CD8-positive, alpha-beta memory T cell (primary cell): ENCODE data around the gene LMNB1. TPM values are rescaled to one million over a fixed set of nuclear protein-coding genes. Genes with fewer than 3 reads are reported as not detected.
"Not testable (repeated sequence)": the region's sequence is repeated elsewhere in the genome, so short reads cannot be mapped to it uniquely, and the experiment has no call there.

Experiments used
- CTCF ChIA-PET: fragments of 350-600 bp; sonication (Branson Sonifier 250); formaldehyde crosslinking; loops from one replicate; lab custom pipeline; 2021; ENCODE audit warnings: antibody characterized with exemption; lab: Charles Lee
- POLR2A ChIA-PET: fragments of 350-600 bp; sonication (Branson Sonifier 250); formaldehyde crosslinking; loops from one replicate; lab custom pipeline; 2021; ENCODE audit warnings: antibody characterized with exemption; lab: Charles Lee
- DNase-seq, 5 donors: peaks; one replicate each; pipeline versions ENCODE4 v3.0.0 to v3.0.0-alpha.2; 2020 to 2022; ENCODE audit warnings: mixed read lengths in 1 of 5
- H3K27ac ChIP-seq: one replicate; pipeline ENCODE4 v1.7.0; 2013; ENCODE audit warnings: low read depth, mild to moderate bottlenecking, low read length, moderate library complexity
- H3K27me3 ChIP-seq: 2 replicates; pipeline ENCODE4 v1.7.0; 2013; ENCODE audit warnings: low read length, mild to moderate bottlenecking; ENCODE audit not compliant: insufficient read depth, poor library complexity, severe bottlenecking
- H3K36me3 ChIP-seq: 2 replicates; pipeline ENCODE4 v1.7.0; 2013; ENCODE audit warnings: mild to moderate bottlenecking, low read length, moderate library complexity; ENCODE audit not compliant: insufficient read depth
- H3K4me1 ChIP-seq: 2 replicates; pipeline ENCODE4 v1.7.0; 2013; ENCODE audit warnings: mild to moderate bottlenecking, low read length, moderate library complexity; ENCODE audit not compliant: insufficient read depth
- H3K4me3 ChIP-seq: 2 replicates; pipeline ENCODE4 v1.7.0; 2013; ENCODE audit warnings: mild to moderate bottlenecking, low read length
- H3K9me3 ChIP-seq: 2 replicates; pipeline ENCODE4 v1.7.0; 2013; ENCODE audit warnings: mild to moderate bottlenecking, low read length
- H3K27ac Mint-ChIP-seq, 8 donors: one replicate each; pipeline ENCODE4 v1.8.0; 2020 to 2021; ENCODE audit warnings: mixed read lengths in 8 of 8, mild to moderate bottlenecking in 6 of 8, inconsistent platforms in 3 of 8, moderate library complexity in 3 of 8
- H3K27me3 Mint-ChIP-seq, 2 donors: one replicate each; pipeline ENCODE4 v1.8.0; 2020 to 2021; ENCODE audit warnings: mixed read lengths in 2 of 2, mild to moderate bottlenecking in 1 of 2, moderate library complexity in 1 of 2
- H3K36me3 Mint-ChIP-seq, 3 donors: one replicate each; pipeline ENCODE4 v1.8.0; 2020 to 2021; ENCODE audit warnings: mixed read lengths in 3 of 3, inconsistent platforms in 1 of 3, mild to moderate bottlenecking in 1 of 3
- H3K4me1 Mint-ChIP-seq, 3 donors: one replicate each; pipeline ENCODE4 v1.8.0; 2020 to 2021; ENCODE audit warnings: mixed read lengths in 3 of 3, inconsistent platforms in 1 of 3, mild to moderate bottlenecking in 1 of 3
- H3K4me3 Mint-ChIP-seq, 7 donors: one replicate each; pipeline ENCODE4 v1.8.0; 2020 to 2021; ENCODE audit warnings: mixed read lengths in 7 of 7, mild to moderate bottlenecking in 6 of 7, moderate library complexity in 4 of 7, inconsistent platforms in 2 of 7
- H3K9me3 Mint-ChIP-seq, 5 donors: one replicate each; pipeline ENCODE4 v1.8.0; 2020 to 2022; ENCODE audit warnings: mixed read lengths in 5 of 5, mild to moderate bottlenecking in 3 of 5, moderate library complexity in 2 of 5, inconsistent platforms in 1 of 5
- polyA plus RNA-seq: library from polyadenylated mRNA; unstranded; fragments of 300-500 nt; fragmentation: Illumina TruSeq; gene quantifications from one replicate; pipeline ENCODE4 v1.2.3, GENCODE V29; 2021
- total RNA-seq, 2 experiments: library from RNA; stranded (reverse); gene quantifications; one replicate each; pipeline ENCODE4 v1.2.3, GENCODE V29; 2021

Gene LMNB1
- total and polyA plus RNA-seq, 3 experiments from 2014 or later: 7.5 to 178 (median 172) TPM

- peaks cover 0 to 3% (median 0%) of the 10 kb centered on the region in 5 donors for H3K9me3 Mint-ChIP-seq
- no peak overlapping the region for H3K4me3 ChIP-seq
- H3K27ac Mint-ChIP-seq: peak overlapping the region; percentile 74 to 95 (median 92)
- H3K4me3 Mint-ChIP-seq: peak overlapping the region; percentile 77 to 92 (median 86)
- DNase-seq: no peak
- H3K36me3 Mint-ChIP-seq: peaks cover 1 to 9% (median 3%) of the 10 kb centered on the region in 3 donors
- ChIA-PET POLR2A (interaction anchor here (2.2 to 2.4 kb wide), 2 partner anchors 41 to 75 kb away, joined by 5 to 24 read pairs; partner anchors contain the start of gene LMNB1), CTCF (interaction anchor here (1.0 to 2.4 kb wide), 3 partner anchors 11 to 75 kb away, joined by 3 to 13 read pairs (median 3); partner anchors contain the start of gene LMNB1)
- H3K4me1 ChIP-seq: peaks cover 34% of the 10 kb centered on the region
- H3K4me1 Mint-ChIP-seq: peaks cover 42 to 46% (median 46%) of the 10 kb centered on the region in 3 donors
- H3K36me3 ChIP-seq: no peaks in the 10 kb centered on the region
- no peaks in the 10 kb centered on the region for H3K27me3 ChIP-seq
- no peaks in the 10 kb centered on the region for H3K27me3 Mint-ChIP-seq
- H3K27ac ChIP-seq: no peak overlapping the region
- H3K9me3 ChIP-seq: no peaks in the 10 kb centered on the region
Observed at GRCh38 chr5:126852841-126853271, 75.9 kb downstream of the LMNB1 start.

GRCh38 chr5:126853541-126854307, 76.8 kb downstream of the LMNB1 start:
- peaks cover 34% of the 10 kb centered on the region for H3K4me1 ChIP-seq
- H3K27ac Mint-ChIP-seq: peak overlapping the region; percentile 78 to 95 (median 90)
- ChIA-PET POLR2A (interaction anchor here (1.0 to 2.4 kb wide), 3 partner anchors 8 to 76 kb away, joined by 3 to 24 read pairs (median 5); partner anchors contain the start of gene LMNB1), CTCF (interaction anchor here (1.0 to 2.4 kb wide), 3 partner anchors 18 to 76 kb away, joined by 3 to 13 read pairs (median 4); partner anchors contain the start of gene LMNB1)
- H3K9me3 Mint-ChIP-seq, H3K36me3 ChIP-seq, H3K9me3 ChIP-seq, H3K27me3 Mint-ChIP-seq, H3K36me3 Mint-ChIP-seq, H3K27me3 ChIP-seq: not testable (repeated sequence)
- H3K4me1 Mint-ChIP-seq: peaks cover 42 to 46% (median 46%) of the 10 kb centered on the region in 3 donors
- DNase-seq: peak in 4 of 5 donors; percentile 10 to 63 (median 49)
- peak overlapping the region; percentile 14 for H3K4me3 ChIP-seq
- peak overlapping the region; percentile 77 to 92 (median 86) for H3K4me3 Mint-ChIP-seq
- peak overlapping the region; percentile 29 for H3K27ac ChIP-seq

- CTCF ChIA-PET: interaction anchor here (1.6 to 2.4 kb wide), 2 partner anchors 23 to 77 kb away, joined by 4 to 13 read pairs; partner anchors contain the start of gene LMNB1
- H3K4me3 ChIP-seq: no peak overlapping the region
- H3K9me3 Mint-ChIP-seq: peaks cover 0 to 3% (median 0%) of the 10 kb centered on the region in 5 donors
- no peaks in the 10 kb centered on the region for H3K36me3 ChIP-seq
- POLR2A ChIA-PET: interaction anchor here (1.0 to 2.4 kb wide), 3 partner anchors 9 to 77 kb away, joined by 3 to 24 read pairs (median 5); partner anchors contain the start of gene LMNB1
- peak overlapping the region in 3 of 8 donors; percentile 61 to 86 (median 78) for H3K27ac Mint-ChIP-seq
- peaks cover 1 to 9% (median 3%) of the 10 kb centered on the region in 3 donors for H3K36me3 Mint-ChIP-seq
- H3K27me3 ChIP-seq: no peaks in the 10 kb centered on the region
- peak overlapping the region in 4 of 7 donors; percentile 19 to 63 (median 44) for H3K4me3 Mint-ChIP-seq
- no peak overlapping the region for H3K27ac ChIP-seq
- DNase-seq: no peak
- peaks cover 34% of the 10 kb centered on the region for H3K4me1 ChIP-seq
- no peaks in the 10 kb centered on the region for H3K9me3 ChIP-seq
- H3K4me1 Mint-ChIP-seq: peaks cover 42 to 46% (median 46%) of the 10 kb centered on the region in 3 donors
- no peaks in the 10 kb centered on the region for H3K27me3 Mint-ChIP-seq
Observed at GRCh38 chr5:126854526-126855110, 77.7 kb downstream of the LMNB1 start.

GRCh38 chr5:126855266-126855665, 78.3 kb downstream of the LMNB1 start:
- no peak overlapping the region for H3K27ac ChIP-seq
- no peaks in the 10 kb centered on the region for H3K27me3 ChIP-seq
- H3K4me1 Mint-ChIP-seq: peaks cover 42 to 46% (median 46%) of the 10 kb centered on the region in 3 donors
- peak overlapping the region; percentile 2 to 86 (median 66) for H3K27ac Mint-ChIP-seq
- H3K4me3 Mint-ChIP-seq: peak overlapping the region; percentile 3 to 70 (median 34)
- H3K9me3 Mint-ChIP-seq: peaks cover 0 to 3% (median 0%) of the 10 kb centered on the region in 5 donors
- H3K9me3 ChIP-seq: no peaks in the 10 kb centered on the region
- no peak overlapping the region for H3K4me3 ChIP-seq
- H3K4me1 ChIP-seq: peaks cover 34% of the 10 kb centered on the region
- DNase-seq: no peak
- ChIA-PET POLR2A (no interaction called here), CTCF (interaction anchor here (1.6 kb wide), 1 partner anchor 23 kb away, joined by 4 read pairs; no protein-coding TSS in a partner anchor)
- H3K36me3 Mint-ChIP-seq: peaks cover 1 to 9% (median 3%) of the 10 kb centered on the region in 3 donors
- no peaks in the 10 kb centered on the region for H3K27me3 Mint-ChIP-seq
- no peaks in the 10 kb centered on the region for H3K36me3 ChIP-seq

GRCh38 chr5:126857472-126858410, 80.8 kb downstream of the LMNB1 start:
- ChIA-PET CTCF (no interaction called here), POLR2A (no interaction called here)

GRCh38 chr5:126858441-126858840, 81.5 kb downstream of the LMNB1 start:
- Histone ChIP-seq H3K4me3 (no peak overlapping the region), H3K27ac (no peak overlapping the region), H3K9me3 (no peaks in the 10 kb centered on the region), H3K4me1 (peaks cover 7% of the 10 kb centered on the region), H3K36me3 (no peaks in the 10 kb centered on the region), H3K27me3 (no peaks in the 10 kb centered on the region)
- H3K36me3 Mint-ChIP-seq: peaks cover 1 to 9% (median 3%) of the 10 kb centered on the region in 3 donors
- ChIA-PET CTCF (no interaction called here), POLR2A (no interaction called here)
- H3K4me1 Mint-ChIP-seq: peaks cover 17 to 19% (median 18%) of the 10 kb centered on the region in 3 donors
- H3K4me3 Mint-ChIP-seq: no peak overlapping the region
- H3K27ac Mint-ChIP-seq: no peak overlapping the region
- DNase-seq: no peak
- no peaks in the 10 kb centered on the region for H3K27me3 Mint-ChIP-seq
- peaks cover 0 to 3% (median 0%) of the 10 kb centered on the region in 5 donors for H3K9me3 Mint-ChIP-seq

More at GRCh38 chr5:126857472-126858410, 80.8 kb downstream of the LMNB1 start:
- H3K4me3 Mint-ChIP-seq: no peak overlapping the region
- no peaks in the 10 kb centered on the region for H3K27me3 ChIP-seq
- peaks cover 1 to 9% (median 3%) of the 10 kb centered on the region in 3 donors for H3K36me3 Mint-ChIP-seq
- peaks cover 24 to 26% (median 25%) of the 10 kb centered on the region in 3 donors for H3K4me1 Mint-ChIP-seq
- H3K27me3 Mint-ChIP-seq: no peaks in the 10 kb centered on the region
- peak overlapping the region in 1 of 8 donors; percentile 85 for H3K27ac Mint-ChIP-seq
- peaks cover 14% of the 10 kb centered on the region for H3K4me1 ChIP-seq
- H3K9me3 Mint-ChIP-seq: peaks cover 0 to 3% (median 0%) of the 10 kb centered on the region in 5 donors
- no peaks in the 10 kb centered on the region for H3K9me3 ChIP-seq
- H3K27ac ChIP-seq: no peak overlapping the region
- DNase-seq: no peak
- H3K4me3 ChIP-seq: no peak overlapping the region
- H3K36me3 ChIP-seq: no peaks in the 10 kb centered on the region

- Histone ChIP-seq H3K9me3 (no peaks in the 10 kb centered on the region), H3K4me1 (no peaks in the 10 kb centered on the region), H3K4me3 (no peak overlapping the region), H3K36me3 (no peaks in the 10 kb centered on the region), H3K27ac (no peak overlapping the region), H3K27me3 (no peaks in the 10 kb centered on the region)
- no peaks in the 10 kb centered on the region for H3K36me3 Mint-ChIP-seq
- ChIA-PET POLR2A (no interaction called here), CTCF (interaction anchor here (1.6 kb wide), 1 partner anchor 11 kb away, joined by 3 read pairs; no protein-coding TSS in a partner anchor)
- peaks cover 0 to 2% (median 0%) of the 10 kb centered on the region in 3 donors for H3K4me1 Mint-ChIP-seq
- no peak overlapping the region for H3K4me3 Mint-ChIP-seq
- no peaks in the 10 kb centered on the region for H3K9me3 Mint-ChIP-seq
- no peaks in the 10 kb centered on the region for H3K27me3 Mint-ChIP-seq
- no peak for DNase-seq
- H3K27ac Mint-ChIP-seq: no peak overlapping the region
Observed at GRCh38 chr5:126863402-126863801, 86.5 kb downstream of the LMNB1 start.
